Left hindlimb (tissue), 1 donor: ENCODE data around the gene MSH2.
"Not testable (repeated sequence)": the region's sequence is repeated elsewhere in the genome, so short reads cannot be mapped to it uniquely, and the experiment has no call there.

Source experiments
- DNase-seq: peaks from one replicate; pipeline ENCODE4 v3.0.0-alpha.2; 2018

MSH2 gene

GRCh38 chr2:47414682-47415458, 11.9 kb downstream of the MSH2 start:
- no peak for DNase-seq

DNA sequence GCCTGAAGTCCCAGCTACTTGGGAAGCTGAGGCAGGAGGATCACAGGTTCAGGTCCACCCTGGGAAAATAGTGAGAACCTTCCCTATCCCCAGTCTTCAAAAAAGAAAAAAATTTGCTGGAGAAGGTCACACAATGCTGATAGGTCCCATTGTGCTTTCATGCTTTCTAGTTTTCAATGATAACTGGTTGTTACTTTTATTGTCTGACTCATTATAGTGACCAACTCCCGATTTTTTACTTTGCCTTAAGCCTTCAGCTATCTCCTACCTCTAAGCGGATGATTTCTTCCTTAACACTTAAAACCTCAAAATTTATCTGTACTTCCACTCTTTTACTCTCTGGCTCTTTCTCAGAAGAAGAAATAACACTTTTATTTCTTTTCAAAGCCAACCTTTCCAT, 17.3 kb downstream of the MSH2 start:
- no peak for DNase-seq

DNA sequence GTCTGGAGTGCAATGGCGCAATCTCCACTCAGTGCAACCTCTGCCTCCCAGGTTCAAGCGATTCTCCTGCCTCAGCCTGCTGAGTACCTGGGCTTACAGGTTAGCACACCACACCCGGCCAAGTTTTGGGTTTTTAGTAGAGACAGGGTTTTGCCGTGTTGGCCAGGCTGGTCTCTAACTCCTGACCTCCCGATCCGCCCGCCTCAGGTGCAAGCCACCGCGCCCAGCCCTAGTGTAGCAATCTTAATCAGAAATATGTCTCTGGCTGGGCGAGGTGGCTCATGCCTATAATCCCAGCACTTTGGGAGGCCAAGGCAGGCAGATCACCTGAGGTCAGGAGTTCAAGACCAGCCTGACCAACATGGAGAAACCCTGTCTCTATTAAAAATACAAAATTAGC, 17.7 kb downstream of the MSH2 start:
- DNase-seq: not testable (repeated sequence)

GRCh38 chr2:47422016-47422415, 19.1 kb downstream of the MSH2 start:
- DNase-seq: no peak

DNA sequence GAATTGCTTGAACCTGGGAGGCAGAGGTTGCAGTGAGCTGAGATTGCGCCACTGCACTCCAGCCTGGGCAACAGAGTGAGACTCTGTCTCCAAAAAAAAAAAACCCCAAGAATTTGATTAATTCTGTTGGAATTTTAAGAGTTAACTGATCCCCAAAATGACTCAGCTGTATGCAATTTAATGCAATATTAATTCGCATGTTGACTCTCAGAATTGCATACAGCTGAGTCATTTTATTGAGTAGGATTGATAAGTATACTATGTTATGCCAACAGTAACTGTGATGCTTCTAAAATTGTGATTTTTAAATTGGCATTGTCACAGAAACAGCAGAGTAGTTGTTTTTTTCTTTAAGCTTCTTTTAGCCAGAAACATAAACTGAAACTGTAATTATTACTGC, 19.6 kb downstream of the MSH2 start:
- no peak for DNase-seq

- no peak for DNase-seq
Measured at GRCh38 chr2:47426786-47427185, 23.8 kb downstream of the MSH2 start.

DNA sequence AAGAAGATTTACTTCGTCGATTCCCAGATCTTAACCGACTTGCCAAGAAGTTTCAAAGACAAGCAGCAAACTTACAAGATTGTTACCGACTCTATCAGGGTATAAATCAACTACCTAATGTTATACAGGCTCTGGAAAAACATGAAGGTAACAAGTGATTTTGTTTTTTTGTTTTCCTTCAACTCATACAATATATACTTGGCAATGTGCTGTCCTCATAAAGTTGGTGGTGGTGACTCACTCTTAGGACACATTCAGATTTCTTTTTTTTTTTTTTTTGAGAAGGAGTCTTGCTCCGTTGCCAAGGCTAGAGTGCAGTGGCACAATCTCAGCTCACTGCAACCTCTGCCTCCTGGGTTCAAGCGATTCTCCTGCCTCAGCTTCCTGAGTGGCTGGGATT, 26.8 kb downstream of the MSH2 start:
- no peak for DNase-seq

GRCh38 chr2:47433006-47433405, 30.1 kb downstream of the MSH2 start:
- not testable (repeated sequence) for DNase-seq

GRCh38 chr2:47433445-47433844, 30.5 kb downstream of the MSH2 start:
- DNase-seq: not testable (repeated sequence)

DNA sequence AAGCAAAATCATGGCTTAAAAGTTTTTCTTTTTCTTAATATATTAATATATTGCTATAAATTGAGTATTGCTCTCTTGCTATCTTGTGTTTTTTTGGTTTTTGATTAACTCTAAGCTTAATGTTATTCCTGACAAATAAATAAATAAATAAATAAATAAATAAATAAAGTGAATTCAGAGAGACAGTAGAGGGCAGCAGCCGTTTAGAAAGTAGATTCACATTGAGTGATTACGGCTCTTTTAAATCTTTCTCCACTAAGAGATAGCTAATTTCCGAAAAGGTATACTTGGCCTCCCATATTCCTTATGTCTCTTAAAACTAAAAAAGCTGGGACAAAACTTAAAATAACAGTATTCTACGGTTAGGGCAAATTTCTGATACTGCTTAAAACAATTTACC, 34.3 kb downstream of the MSH2 start:
- no peak for DNase-seq

DNA sequence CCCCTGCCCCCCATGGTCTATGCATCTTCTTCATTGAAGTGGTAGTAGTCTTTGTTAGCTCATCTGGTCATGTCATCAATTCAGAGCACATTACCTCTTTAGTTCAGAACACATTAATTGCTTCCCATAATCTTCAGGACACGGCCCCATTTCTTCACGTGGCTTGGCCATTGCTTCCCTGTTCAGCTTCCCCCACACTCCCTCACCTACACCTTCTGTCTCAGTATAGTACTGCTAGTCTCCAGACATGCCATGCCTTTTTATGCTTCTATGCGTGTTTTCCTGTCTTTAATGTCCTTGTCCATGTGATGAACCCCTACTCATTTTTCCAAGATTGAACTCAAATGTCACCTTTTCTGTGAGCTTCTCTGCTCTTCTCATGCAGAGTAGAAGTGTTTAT, 35.1 kb downstream of the MSH2 start:
- no peak for DNase-seq

DNA sequence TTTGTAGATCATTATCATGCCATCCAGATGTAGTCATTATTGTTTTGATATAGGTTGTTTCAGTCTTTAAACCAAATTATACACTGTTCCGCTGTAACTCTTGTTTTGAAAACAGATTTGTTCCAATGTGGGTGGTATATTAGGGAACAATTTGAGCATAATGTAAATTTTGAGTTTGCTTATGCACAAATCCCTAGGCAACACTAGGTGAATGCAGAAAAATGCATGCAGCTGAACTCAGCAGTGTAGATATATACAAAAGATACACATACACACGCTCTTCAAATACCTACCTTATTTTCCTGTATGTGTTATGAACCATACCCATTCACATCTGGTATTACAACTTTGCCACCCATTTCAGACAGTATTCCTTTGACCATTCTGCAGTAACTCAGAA, 35.8 kb downstream of the MSH2 start:
- no peak for DNase-seq

GRCh38 chr2:47451790-47452189, 48.8 kb downstream of the MSH2 start:
- no peak for DNase-seq

DNA sequence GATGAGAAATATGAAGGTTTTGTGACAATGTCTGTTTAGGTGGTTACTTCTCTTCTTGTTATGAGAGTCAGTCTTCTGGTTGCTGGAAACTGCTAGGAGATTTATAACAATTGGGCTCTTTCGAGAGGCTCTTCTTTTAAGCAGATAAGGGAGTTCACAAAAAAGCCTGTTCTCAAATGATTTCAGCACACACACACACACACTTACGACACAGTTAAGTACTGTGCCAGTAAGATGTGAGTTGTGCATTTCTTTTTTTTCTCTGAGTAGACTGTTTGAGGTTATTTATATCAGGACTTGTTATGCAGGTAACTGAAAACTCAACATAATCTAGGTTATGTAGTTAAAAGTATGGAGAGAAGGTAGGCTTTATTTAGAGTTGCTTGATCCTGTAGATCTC, 49.8 kb downstream of the MSH2 start:
- DNase-seq: no peak

GRCh38 chr2:47454818-47455217, 51.9 kb downstream of the MSH2 start:
- not testable (repeated sequence) for DNase-seq

GRCh38 chr2:47455411-47455810, 52.5 kb downstream of the MSH2 start:
- DNase-seq: no peak

- no peak for DNase-seq
Measured at GRCh38 chr2:47456851-47457250, 53.9 kb downstream of the MSH2 start.

DNA sequence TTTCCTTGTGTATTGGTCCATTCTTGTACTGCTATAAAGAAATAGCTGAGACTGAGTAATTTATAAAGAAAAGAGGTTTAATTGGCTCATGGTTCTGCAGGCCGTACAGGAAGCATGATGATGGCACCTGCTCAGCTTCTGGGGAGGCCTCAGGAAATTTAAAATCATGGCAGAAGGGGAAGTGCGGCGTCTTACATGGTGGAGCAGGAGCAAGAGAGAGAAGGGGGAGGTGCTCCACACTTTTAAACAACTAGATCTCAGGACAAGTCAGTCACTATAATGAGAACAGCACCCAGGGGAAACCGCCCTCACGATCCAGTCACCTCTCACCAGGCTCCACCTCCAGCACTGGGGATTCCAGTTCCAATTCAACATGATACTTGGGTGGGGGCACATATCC, 54.3 kb downstream of the MSH2 start:
- DNase-seq: no peak

- no peak for DNase-seq
Measured at GRCh38 chr2:47459021-47459420, 56.1 kb downstream of the MSH2 start.

GRCh38 chr2:47460766-47461165, 57.8 kb downstream of the MSH2 start:
- no peak for DNase-seq

GRCh38 chr2:47471429-47472116, 68.6 kb downstream of the MSH2 start:
- DNase-seq: no peak

GRCh38 chr2:47479863-47480262, 76.9 kb downstream of the MSH2 start:
- no peak for DNase-seq

GRCh38 chr2:47483191-47483590, 80.2 kb downstream of the MSH2 start:
- no peak for DNase-seq

- no peak for DNase-seq
Measured at GRCh38 chr2:47484396-47484795, 81.4 kb downstream of the MSH2 start.

DNA sequence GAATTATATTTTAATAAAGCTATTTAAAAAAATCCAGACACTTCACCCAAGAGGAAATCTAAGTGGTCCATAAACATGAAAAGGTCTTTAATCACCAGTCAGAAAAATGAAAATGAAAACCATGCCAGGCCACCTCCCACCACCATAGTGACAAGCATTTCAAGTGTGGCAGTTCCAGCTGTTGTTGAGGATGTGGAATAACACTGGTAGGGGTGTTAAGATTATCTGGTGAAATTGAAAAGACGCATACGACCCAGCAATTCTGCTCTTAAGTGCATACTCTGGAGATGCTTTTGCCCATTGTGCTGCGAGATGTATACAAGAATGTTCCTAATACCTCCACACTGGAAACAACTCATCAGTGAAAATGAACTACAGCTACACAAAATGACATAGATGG, 82.2 kb downstream of the MSH2 start:
- DNase-seq: no peak
